HCT116 (cell line): ENCODE measurements around the gene NDUFS3.

Experiments used
- CTCF ChIP-seq, 3 experiments: fragments of 200-600 bp in 1 of 3; sonication (generic) in 1 of 3; IDR thresholded peaks in 2 of 3; conservative IDR thresholded peaks in 1 of 3; 2 replicates each; pipeline ENCODE4 v1.5.1; 2012 to 2017; ENCODE audit warnings: low read depth in 2 of 3, low read length in 2 of 3, antibody characterized with exemption in 1 of 3, borderline replicate concordance in 1 of 3, control low read depth in 1 of 3, mild to moderate bottlenecking in 1 of 3, mixed read lengths in 1 of 3, mixed run types in 1 of 3, moderate library complexity in 1 of 3; ENCODE audit not compliant: insufficient read depth in 1 of 3
- EGR1 ChIP-seq: IDR thresholded peaks from 2 replicates; pipeline ENCODE4 v1.6.1; 2012; ENCODE audit warnings: low read depth
- EZH2 ChIP-seq: fragments of 200-600 bp; sonication (generic); IDR thresholded peaks from 2 replicates; pipeline ENCODE4 v1.6.1; 2017; ENCODE audit warnings: antibody characterized with exemption, mixed run types
- POLR2A ChIP-seq: IDR thresholded peaks from 2 replicates; pipeline ENCODE4 v1.7.0; 2011; ENCODE audit warnings: borderline replicate concordance; ENCODE audit not compliant: insufficient read depth, insufficient read length; ENCODE audit errors: extremely low read depth
- POLR2AphosphoS5 ChIP-seq: IDR thresholded peaks from 2 replicates; pipeline ENCODE4 v1.6.1; 2011; ENCODE audit warnings: mild to moderate bottlenecking, low read depth, low read length, moderate library complexity
- SIN3A ChIP-seq: IDR thresholded peaks from 2 replicates; pipeline ENCODE4 v1.6.1; 2012; ENCODE audit warnings: low read depth
- ZFX ChIP-seq: fragments of 450-650 bp; IDR thresholded peaks from 2 replicates; pipeline ENCODE4 v1.6.1; 2017

GRCh38 chr11:47541070-47541469 lies 37.8 kb upstream of the NDUFS3 start:
- TF ChIP-seq POLR2A (no peak), EZH2 (no peak), POLR2AphosphoS5 (no peak), CTCF (IDR thresholded peaks at IDR 0.05 in 2 of 3, conservative IDR thresholded peaks at IDR 0.05 in 1 of 3; ENCODE audit: borderline replicate concordance in 1 of 3, insufficient read depth in 1 of 3, low read depth in 2 of 3, low read length in 2 of 3) (no peak), SIN3A (no peak), ZFX (no peak), EGR1 (no peak)
